Esophagus squamous epithelium (tissue), 4 donors: ENCODE results near the gene SLC26A9.

ENCODE experiments used
- CTCF ChIP-seq, 6 experiments: fragments of 450-650 bp in 4 of 6; fragments of 200-600 bp in 2 of 6; sonication (generic) in 2 of 6; IDR thresholded peaks; one replicate each; pipeline ENCODE4 v1.5.1; 2016 to 2019; ENCODE audit warnings: antibody characterized with exemption in 6 of 6, mild to moderate bottlenecking in 4 of 6, moderate library complexity in 4 of 6
- POLR2A ChIP-seq, 4 donors: fragments of 450-650 bp; IDR thresholded peaks; one replicate each; pipeline ENCODE4 v1.6.1; 2017; ENCODE audit warnings: antibody characterized with exemption in 4 of 4, mild to moderate bottlenecking in 4 of 4, moderate library complexity in 3 of 4

- TF ChIP-seq CTCF (IDR thresholded peaks at IDR 0.05) (no peak), POLR2A (IDR thresholded peaks at IDR 0.05) (no peak)
Measured at GRCh38 chr1:205930799-205931281, 12.4 kb downstream of the SLC26A9 start.
